Activated naive CD4-positive, alpha-beta T cell treated with anti-CD3 and anti-CD28 coated beads, Interleukin-2, amount 50 U/mL, for 16 hours (primary cell): ENCODE results near the gene OTX1.
"Not testable (repeated sequence)": the region's sequence is repeated elsewhere in the genome, so short reads cannot be mapped to it uniquely, and the experiment has no call there.

Source experiments
- DNase-seq: peaks from one replicate; pipeline ENCODE4 v3.0.0-alpha.2; 2020

Gene OTX1

GRCh38 chr2:63050334-63051041 is at the start of gene OTX1:
Gene OTX1 (plus strand): TSS chr2:63050830. CDS start chr2:63052991, 2,161 bp downstream.
- peak; percentile 47 for DNase-seq

GRCh38 chr2:63001576-63001975 is 49.1 kb upstream of the OTX1 start:
- DNase-seq, result no peak

- DNase-seq, result no peak
These were observed 47.3 kb upstream of the OTX1 start for GRCh38 chr2:63003351-63003750.

GRCh38 chr2:63007813-63008458 is 42.7 kb upstream of the OTX1 start:
- no peak for DNase-seq

- no peak for DNase-seq
These were observed 41.8 kb upstream of the OTX1 start for GRCh38 chr2:63008838-63009237.

- DNase-seq, result no peak
These were observed 41.1 kb upstream of the OTX1 start for GRCh38 chr2:63009490-63009889.

GRCh38 chr2:63012541-63012940 is 38.1 kb upstream of the OTX1 start:
- no peak for DNase-seq

- no peak for DNase-seq
These were observed 37.2 kb upstream of the OTX1 start for GRCh38 chr2:63013438-63013837.

GRCh38 chr2:63015389-63015788 is 35.2 kb upstream of the OTX1 start:
- no peak for DNase-seq

GRCh38 chr2:63018439-63018838 is 32.2 kb upstream of the OTX1 start:
- DNase-seq, result no peak

- DNase-seq, result not testable (repeated sequence)
These were observed 30.9 kb upstream of the OTX1 start for GRCh38 chr2:63019686-63020085.

- DNase-seq, result no peak
These were observed 27.2 kb upstream of the OTX1 start for GRCh38 chr2:63023444-63023843.

- no peak for DNase-seq
These were observed 23.4 kb upstream of the OTX1 start for GRCh38 chr2:63027220-63027619.

- DNase-seq, result no peak
These were observed 21.6 kb upstream of the OTX1 start for GRCh38 chr2:63029058-63029457.

- no peak for DNase-seq
These were observed 16.1 kb upstream of the OTX1 start for GRCh38 chr2:63034526-63034925.

- DNase-seq, result no peak
These were observed 15.5 kb upstream of the OTX1 start for GRCh38 chr2:63035169-63035568.

- no peak for DNase-seq
These were observed 15.0 kb upstream of the OTX1 start for GRCh38 chr2:63035660-63036059.

GRCh38 chr2:63038034-63038433 is 12.6 kb upstream of the OTX1 start:
- no peak for DNase-seq

- DNase-seq, result no peak
These were observed 10.0 kb upstream of the OTX1 start for GRCh38 chr2:63040586-63040985.

GRCh38 chr2:63041592-63041991 is 9.0 kb upstream of the OTX1 start:
- DNase-seq, result no peak

GRCh38 chr2:63044362-63045327 is 6.0 kb upstream of the OTX1 start:
- no peak for DNase-seq

GRCh38 chr2:63046552-63046951 is 4.1 kb upstream of the OTX1 start:
- DNase-seq, result no peak

GRCh38 chr2:63046961-63047320 is 3.7 kb upstream of the OTX1 start:
- DNase-seq, result no peak
